GM10248 (cell line): ENCODE measurements around the gene PMS1.
A peak's percentile ranks its signal among the peaks of the same experiment; 100 is the strongest.

Experiments
- CTCF ChIA-PET: fragments of 300-600 bp; sonication (Branson Sonifier 250); formaldehyde crosslinking; extraction: SDS; loops from one replicate; lab custom pipeline; 2021; ENCODE audit warnings: antibody characterized with exemption; lab: Yijun Ruan, JAX
- POLR2A ChIA-PET: fragments of 350-650 bp; sonication (Branson Sonifier 250); formaldehyde crosslinking; extraction: SDS; loops from one replicate; lab custom pipeline; 2020; ENCODE audit warnings: antibody characterized with exemption; lab: Yijun Ruan, JAX
- DNase-seq: peaks from one replicate; pipeline ENCODE4 v3.0.0; 2012; ENCODE audit errors: extremely low spot score
- TF ChIP-seq, protein P1 (sequence below): IDR thresholded peaks from 2 replicates; pipeline ENCODE4 v1.5.1; 2012; ENCODE audit warnings: mild to moderate bottlenecking, low read depth; ENCODE audit errors: extremely low read depth, missing control alignments, control extremely low read depth

PMS1 gene

DNA sequence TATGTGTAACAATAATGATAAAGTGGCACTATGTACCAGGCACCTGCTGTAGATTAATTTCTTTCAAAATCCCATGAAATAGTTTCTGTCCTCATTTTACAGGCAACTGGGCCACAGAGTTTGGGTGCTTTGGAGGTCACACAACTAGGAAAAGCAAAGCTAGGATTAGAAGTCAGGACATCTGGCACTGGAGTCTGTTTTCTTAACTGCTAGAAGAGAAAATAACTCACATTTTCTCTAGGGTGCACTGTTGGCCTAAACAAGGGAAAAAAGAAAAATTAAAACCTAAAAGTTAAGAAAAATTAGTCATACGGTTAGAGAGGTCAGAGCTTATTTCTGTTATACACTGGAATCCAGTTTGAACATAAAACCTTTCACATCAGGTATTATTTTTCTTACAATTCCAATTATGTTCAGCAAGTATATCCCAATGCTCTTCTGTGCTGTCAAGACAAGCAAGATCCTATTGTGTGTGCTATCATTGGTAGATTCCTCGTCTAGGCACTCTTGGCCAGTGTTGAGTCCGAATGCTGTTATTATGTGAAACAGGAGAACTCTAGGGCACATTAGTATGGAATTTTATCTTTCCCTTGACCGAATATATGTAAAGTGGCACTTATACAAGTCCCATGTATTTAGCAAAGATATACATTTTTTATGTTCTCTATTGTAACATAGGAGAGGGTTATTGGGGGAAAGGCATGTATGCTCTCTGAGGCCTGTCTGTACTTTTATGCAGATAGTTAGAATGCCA, 20.2 kb upstream of the PMS1 start:
- TF ChIP-seq, protein P1, sequence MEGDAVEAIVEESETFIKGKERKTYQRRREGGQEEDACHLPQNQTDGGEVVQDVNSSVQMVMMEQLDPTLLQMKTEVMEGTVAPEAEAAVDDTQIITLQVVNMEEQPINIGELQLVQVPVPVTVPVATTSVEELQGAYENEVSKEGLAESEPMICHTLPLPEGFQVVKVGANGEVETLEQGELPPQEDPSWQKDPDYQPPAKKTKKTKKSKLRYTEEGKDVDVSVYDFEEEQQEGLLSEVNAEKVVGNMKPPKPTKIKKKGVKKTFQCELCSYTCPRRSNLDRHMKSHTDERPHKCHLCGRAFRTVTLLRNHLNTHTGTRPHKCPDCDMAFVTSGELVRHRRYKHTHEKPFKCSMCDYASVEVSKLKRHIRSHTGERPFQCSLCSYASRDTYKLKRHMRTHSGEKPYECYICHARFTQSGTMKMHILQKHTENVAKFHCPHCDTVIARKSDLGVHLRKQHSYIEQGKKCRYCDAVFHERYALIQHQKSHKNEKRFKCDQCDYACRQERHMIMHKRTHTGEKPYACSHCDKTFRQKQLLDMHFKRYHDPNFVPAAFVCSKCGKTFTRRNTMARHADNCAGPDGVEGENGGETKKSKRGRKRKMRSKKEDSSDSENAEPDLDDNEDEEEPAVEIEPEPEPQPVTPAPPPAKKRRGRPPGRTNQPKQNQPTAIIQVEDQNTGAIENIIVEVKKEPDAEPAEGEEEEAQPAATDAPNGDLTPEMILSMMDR: no peak
- CTCF ChIA-PET: interaction anchor here (1.2 to 6.5 kb wide), 13 partner anchors 9 to 307 kb away, joined by 3 to 79 read pairs (median 5); partner anchors contain the start of gene ASNSD1
- POLR2A ChIA-PET: interaction anchor here (0.7 kb wide), 1 partner anchor 1913 kb away, joined by 4 read pairs; no protein-coding TSS in a partner anchor
- no peak for DNase-seq

DNA sequence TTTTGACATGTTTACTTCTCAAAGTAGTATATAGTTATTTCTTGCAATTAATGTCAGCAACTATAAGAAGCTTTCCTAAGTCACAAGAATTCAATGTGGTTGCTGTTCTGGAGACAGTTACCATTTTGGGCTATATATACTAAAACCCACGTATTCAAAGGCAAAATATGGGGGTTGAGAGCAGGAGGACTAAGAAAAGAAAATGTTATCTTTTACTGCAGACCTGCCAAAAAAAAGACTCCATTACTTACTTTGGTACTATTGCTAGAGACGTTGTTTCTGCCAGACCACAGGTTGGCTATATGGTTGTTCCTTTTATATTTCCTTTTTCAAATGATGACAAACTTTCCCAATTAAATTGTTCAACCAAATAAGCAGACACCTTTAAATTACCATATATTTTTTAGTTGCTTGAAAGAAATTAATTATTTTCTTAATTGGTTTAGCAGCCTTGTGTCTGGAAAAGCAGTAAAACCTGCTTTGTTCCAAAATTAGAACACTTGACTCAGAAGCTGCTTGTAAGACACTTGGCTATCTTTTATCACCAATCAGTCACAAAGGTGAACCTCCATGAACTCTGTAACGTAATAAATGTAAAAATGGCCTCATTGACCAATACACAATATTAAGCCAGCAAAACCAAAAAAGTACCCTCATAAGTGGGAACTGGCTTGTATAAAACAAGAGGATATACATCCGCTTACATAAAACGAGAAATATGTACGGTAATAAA, 13.5 kb upstream of the PMS1 start:
- TF ChIP-seq, protein P1: no peak
- ChIA-PET CTCF (interaction anchor here (7.3 kb wide), 1 partner anchor 7 kb away, joined by 73 read pairs; the partner anchor contains the start of gene OSGEPL1), POLR2A (no interaction called here)
- no peak for DNase-seq

DNA sequence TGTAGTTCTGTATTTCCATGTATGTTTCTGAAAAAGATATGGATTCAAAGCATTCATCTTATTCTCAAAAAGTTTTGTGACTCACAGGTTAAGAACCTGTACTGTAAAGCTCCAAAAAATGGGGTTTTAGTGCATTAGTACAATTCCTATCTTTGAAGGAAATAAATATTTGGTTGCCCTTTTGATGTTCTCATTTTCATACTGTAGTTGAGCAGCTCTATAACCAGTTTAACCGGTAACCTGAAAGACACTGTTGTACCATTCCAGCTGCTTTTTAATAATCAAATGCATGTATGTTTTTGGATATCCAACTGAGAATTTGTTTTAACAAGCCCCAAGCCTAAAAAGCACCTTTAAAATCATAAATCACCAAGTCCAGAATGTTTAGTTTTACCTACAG, 12.0 kb upstream of the PMS1 start:
- POLR2A ChIA-PET: no interaction called here
- CTCF ChIA-PET: interaction anchor here (1.2 to 7.3 kb wide), 2 partner anchors 9 to 112 kb away, joined by 3 to 73 read pairs; partner anchors contain the start of gene OSGEPL1
- no peak for DNase-seq
- TF ChIP-seq, protein P1: no peak

DNA sequence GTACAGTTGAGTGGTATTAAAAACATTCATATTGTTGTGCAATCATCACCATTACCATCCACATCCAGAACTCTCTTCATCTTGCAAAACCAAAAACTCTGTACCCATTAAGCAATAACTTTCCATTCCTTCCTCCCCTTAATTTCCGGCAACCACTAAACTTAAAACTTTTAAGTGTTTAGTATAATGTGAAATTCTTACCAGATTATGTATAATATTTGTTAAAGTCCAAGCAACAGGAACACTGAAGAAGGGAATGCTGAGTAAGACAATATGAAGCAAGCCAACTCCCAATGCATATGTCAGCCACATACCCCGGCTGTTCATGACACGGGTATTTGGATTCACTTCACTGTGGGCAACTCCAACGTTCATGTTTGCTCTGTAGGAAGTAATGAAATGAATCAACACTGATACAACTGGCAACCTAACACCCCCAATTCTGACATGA, 2.0 kb upstream of the PMS1 start:
- ChIA-PET POLR2A (no interaction called here), CTCF (interaction anchor here (1.4 to 1.5 kb wide), 2 partner anchors 20 to 122 kb away, joined by 4 to 5 read pairs; partner anchors contain the start of genes ASNSD1 and OSGEPL1)
- no peak for DNase-seq
- TF ChIP-seq, protein P1: no peak

DNA sequence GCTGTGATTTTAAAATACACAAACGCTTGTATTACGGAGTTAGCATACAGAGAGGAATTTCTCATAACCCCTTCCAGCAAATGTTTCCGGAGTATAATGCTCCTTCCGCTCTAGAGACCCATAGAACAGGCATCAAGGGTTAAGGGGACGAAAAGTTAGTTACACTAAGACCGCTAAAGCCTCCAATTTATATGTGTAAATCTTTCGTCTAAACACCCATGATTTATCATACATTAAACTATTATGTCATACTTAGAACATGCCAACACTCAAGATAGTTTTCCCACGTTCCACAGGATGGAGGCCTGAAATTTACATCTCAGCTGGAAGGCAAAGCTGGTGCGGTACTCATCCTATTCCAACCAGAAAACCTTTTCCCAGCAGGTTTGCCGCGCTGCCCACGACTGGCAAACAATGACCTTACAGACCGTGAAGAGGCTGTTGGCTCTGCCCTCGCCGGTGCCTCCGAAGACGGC, 761 bp upstream of the PMS1 start:
- ChIA-PET POLR2A (no interaction called here), CTCF (interaction anchor here (1.5 kb wide), 1 partner anchor 123 kb away, joined by 4 read pairs; the partner anchor contains the start of gene ASNSD1)
- peak; percentile 39 for DNase-seq
- TF ChIP-seq, protein P1: no peak
